Thyroid gland (tissue), 4 donors: ENCODE results near the gene GHITM. TPM values are rescaled to one million over a fixed set of nuclear protein-coding genes. Genes with fewer than 3 reads are reported as not detected.

Experiments
- DNase-seq, 2 donors: peaks; one replicate each; pipeline ENCODE4 v3.0.0-alpha.2; 2019
- H3K27ac ChIP-seq, 3 donors: fragments of 200-600 bp; sonication (generic); 1 replicate in 2 of 3; 2 replicates in 1 of 3; pipeline ENCODE4 v1.5.1; 2016 to 2019; ENCODE audit warnings: mild to moderate bottlenecking in 1 of 3, moderate library complexity in 1 of 3
- H3K27me3 ChIP-seq: fragments of 200-600 bp; sonication (generic); one replicate; pipeline ENCODE4 v1.5.1; 2019
- H3K36me3 ChIP-seq, 2 donors: fragments of 200-600 bp; sonication (generic); one replicate each; pipeline ENCODE4 v1.5.1; 2016 to 2019
- H3K4me1 ChIP-seq, 2 donors: fragments of 200-600 bp; sonication (generic); one replicate each; pipeline ENCODE4 v1.5.1; 2017 to 2019
- H3K4me3 ChIP-seq, 3 donors: fragments of 200-600 bp; sonication (generic); replicated peaks in 1 of 3; 1 replicate in 2 of 3; 2 replicates in 1 of 3; pipeline ENCODE4 v1.5.1; 2016; ENCODE audit warnings: mild to moderate bottlenecking in 1 of 3
- H3K9me3 ChIP-seq: fragments of 200-600 bp; sonication (generic); one replicate; pipeline ENCODE4 v1.5.1; 2017
- POLR2A ChIP-seq, 2 donors: fragments of 450-650 bp; IDR thresholded peaks; one replicate each; pipeline ENCODE4 v1.6.1; 2017; ENCODE audit warnings: antibody characterized with exemption in 2 of 2, mild to moderate bottlenecking in 2 of 2, moderate library complexity in 1 of 2
- WGBS, 2 donors: methylation state at CpG; one replicate each; pipeline ENCODE4 v1.1.5; 2017; 5-methylcytosine and 5-hydroxymethylcytosine counted together
- intact Hi-C: fragments of 100-400 bp; cut with DNase I; formaldehyde crosslinking; loops from one replicate; pipeline ENCODE4 v1.15.1; 2023
- total RNA-seq, 4 donors: library from RNA; depleted of rRNA; stranded (reverse); fragments of >200 nt; gene quantifications; one replicate each; pipeline ENCODE4 v1.2.3, GENCODE V29; 2016
- TF ChIP-seq, protein P1 (sequence below), 6 experiments: fragments of 200-600 bp in 3 of 6; fragments of 450-650 bp in 3 of 6; sonication (generic) in 3 of 6; IDR thresholded peaks; one replicate each; pipeline ENCODE4 v1.5.1; 2016 to 2019; ENCODE audit warnings: antibody characterized with exemption in 6 of 6, mild to moderate bottlenecking in 2 of 6, inconsistent platforms in 1 of 6, moderate library complexity in 1 of 6

The GHITM gene
- total RNA-seq, 4 donors from 2014 or later, result 165 to 251 (median 202) TPM

DNA sequence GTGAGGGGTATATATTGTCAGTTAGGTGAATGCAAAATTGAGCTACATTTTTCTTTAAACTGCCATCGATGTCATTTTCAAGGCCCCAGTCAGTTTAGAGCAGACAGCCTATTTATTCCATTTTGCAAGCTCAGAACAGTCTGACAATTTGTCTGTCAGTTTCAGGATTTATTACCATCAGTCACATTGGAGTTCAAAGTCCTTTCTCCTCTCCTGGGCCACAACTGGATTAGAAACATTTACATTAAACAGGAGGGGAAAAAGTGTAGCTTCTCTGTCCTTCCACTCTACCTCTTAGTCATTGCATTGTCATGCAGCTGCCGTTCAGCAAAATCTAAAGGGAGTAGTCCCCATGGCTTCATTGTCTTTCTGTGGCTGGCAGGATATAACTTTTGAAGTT lies 3.5 kb upstream of the GHITM start:
- DNase-seq, result no peak
- H3K9me3 ChIP-seq, result no peaks in the 10 kb centered on the region
- no peaks in the 10 kb centered on the region for H3K27me3 ChIP-seq
- H3K4me3 ChIP-seq, result no peak overlapping the region
- H3K4me1 ChIP-seq, result peaks cover 8% of the 10 kb centered on the region in 2 donors
- intact Hi-C loops, result no loop called here
- no peak overlapping the region for H3K27ac ChIP-seq
- no peaks in the 10 kb centered on the region for H3K36me3 ChIP-seq
- no peak for TF ChIP-seq POLR2A (IDR thresholded peaks at IDR 0.05)
- TF ChIP-seq, protein P1, sequence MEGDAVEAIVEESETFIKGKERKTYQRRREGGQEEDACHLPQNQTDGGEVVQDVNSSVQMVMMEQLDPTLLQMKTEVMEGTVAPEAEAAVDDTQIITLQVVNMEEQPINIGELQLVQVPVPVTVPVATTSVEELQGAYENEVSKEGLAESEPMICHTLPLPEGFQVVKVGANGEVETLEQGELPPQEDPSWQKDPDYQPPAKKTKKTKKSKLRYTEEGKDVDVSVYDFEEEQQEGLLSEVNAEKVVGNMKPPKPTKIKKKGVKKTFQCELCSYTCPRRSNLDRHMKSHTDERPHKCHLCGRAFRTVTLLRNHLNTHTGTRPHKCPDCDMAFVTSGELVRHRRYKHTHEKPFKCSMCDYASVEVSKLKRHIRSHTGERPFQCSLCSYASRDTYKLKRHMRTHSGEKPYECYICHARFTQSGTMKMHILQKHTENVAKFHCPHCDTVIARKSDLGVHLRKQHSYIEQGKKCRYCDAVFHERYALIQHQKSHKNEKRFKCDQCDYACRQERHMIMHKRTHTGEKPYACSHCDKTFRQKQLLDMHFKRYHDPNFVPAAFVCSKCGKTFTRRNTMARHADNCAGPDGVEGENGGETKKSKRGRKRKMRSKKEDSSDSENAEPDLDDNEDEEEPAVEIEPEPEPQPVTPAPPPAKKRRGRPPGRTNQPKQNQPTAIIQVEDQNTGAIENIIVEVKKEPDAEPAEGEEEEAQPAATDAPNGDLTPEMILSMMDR (IDR thresholded peaks at IDR 0.05), result no peak
- 58 to 80% methylated on average over 2 of the region's 2 CpGs for WGBS, 2 donors

DNA sequence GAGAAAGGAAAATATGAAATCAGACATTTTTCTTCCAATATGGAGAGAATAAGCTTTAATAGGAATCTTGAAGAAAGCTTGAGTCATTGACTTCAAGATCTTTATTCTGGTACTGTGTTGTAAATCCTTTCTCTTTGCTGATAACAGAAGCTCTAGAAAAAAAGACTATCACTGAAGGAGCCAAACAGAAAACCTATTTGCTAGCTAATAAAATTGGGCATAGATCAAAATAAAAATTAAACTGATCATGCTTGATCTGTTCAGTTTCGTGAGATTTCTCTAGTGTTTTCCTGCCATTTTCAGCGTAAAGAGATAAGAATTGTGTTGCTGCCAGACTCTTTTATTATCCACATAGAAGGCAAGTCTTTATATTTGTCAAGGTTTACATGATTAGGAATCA lies 1.5 kb upstream of the GHITM start:
- no peaks in the 10 kb centered on the region for H3K27me3 ChIP-seq
- TF ChIP-seq, protein P1 (IDR thresholded peaks at IDR 0.05), result no peak
- no peak for TF ChIP-seq POLR2A (IDR thresholded peaks at IDR 0.05)
- 86 to 90% methylated on average over 2 of the region's 2 CpGs for WGBS, 2 donors
- no peaks in the 10 kb centered on the region for H3K9me3 ChIP-seq
- intact Hi-C loops, result no loop called here
- peaks cover 13 to 17% of the 10 kb centered on the region in 2 donors for H3K4me1 ChIP-seq
- DNase-seq, result no peak
- no peak overlapping the region for H3K27ac ChIP-seq
- no peak overlapping the region for H3K4me3 ChIP-seq
- H3K36me3 ChIP-seq, result peaks cover 5 to 6% of the 10 kb centered on the region in 2 donors

DNA sequence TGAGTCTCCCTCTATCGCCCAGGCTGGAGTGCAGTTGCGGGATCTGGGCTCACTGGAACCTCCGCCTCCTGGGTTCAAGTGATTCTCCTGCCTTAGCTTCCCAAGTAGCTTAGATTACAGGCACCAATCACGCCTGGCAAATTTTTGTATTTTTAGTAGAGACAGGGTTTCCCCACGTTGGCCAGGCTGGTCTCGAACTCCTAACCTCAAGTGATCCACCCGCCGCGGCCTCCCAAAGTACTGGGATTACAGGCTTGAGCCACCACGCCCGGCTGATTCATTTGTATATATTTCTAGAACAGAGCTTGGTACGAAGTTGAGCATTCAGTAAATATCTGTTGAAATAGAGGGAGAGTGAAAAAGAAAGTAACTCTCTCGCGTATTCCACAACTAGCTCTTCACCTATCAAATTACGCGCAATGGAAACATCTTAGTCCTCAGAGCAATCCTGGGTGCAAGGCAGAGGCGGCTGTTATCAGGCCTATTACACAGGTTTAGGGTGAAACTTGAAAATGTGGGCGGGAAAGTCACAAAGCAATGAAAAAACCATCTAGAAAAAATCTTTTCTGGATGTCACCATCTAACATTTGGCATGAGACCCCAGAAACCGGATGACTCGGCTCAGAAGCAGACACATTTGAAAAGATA lies 707 bp upstream of the GHITM start:
- H3K4me3 ChIP-seq, result peak overlapping the region in 2 of 3 donors; percentile 6 to 96
- peak overlapping the region; percentile 38 to 93 (median 91) for H3K27ac ChIP-seq
- intact Hi-C loops, result no loop called here
- H3K36me3 ChIP-seq, result peaks cover 13 to 14% of the 10 kb centered on the region in 2 donors
- TF ChIP-seq, protein P1 (IDR thresholded peaks at IDR 0.05), result no peak
- TF ChIP-seq POLR2A (IDR thresholded peaks at IDR 0.05), result no peak
- 76 to 78% methylated on average over 20 of the region's 20 CpGs for WGBS, 2 donors
- H3K4me1 ChIP-seq, result peaks cover 13 to 17% of the 10 kb centered on the region in 2 donors
- no peaks in the 10 kb centered on the region for H3K9me3 ChIP-seq
- no peaks in the 10 kb centered on the region for H3K27me3 ChIP-seq
- peak; percentile 7 to 27 for DNase-seq

DNA sequence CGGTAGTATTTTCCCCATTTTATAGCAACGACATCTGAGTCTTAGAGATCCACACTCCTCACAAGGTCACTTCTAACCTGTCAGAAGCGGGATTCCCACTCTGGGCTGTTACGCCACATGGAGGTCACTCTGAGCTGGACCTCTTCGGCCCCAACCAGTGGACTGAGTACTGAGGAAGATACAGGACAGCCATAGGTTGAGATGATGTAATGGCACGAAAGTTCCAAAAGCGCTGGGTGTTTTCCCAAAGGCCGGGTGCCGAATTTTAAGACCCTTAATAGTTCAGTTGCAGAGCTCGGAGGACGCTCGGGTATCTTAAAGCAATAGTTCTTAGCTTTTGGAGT lies 699 bp downstream of the GHITM start:
- Histone ChIP-seq H3K4me1 (peaks cover 13 to 17% of the 10 kb centered on the region in 2 donors), H3K27ac (peak overlapping the region in 2 of 3 donors; percentile 91 to 93), H3K9me3 (no peaks in the 10 kb centered on the region), H3K36me3 (peaks cover 27 to 28% of the 10 kb centered on the region in 2 donors), H3K4me3 (peak overlapping the region; percentile 53 to 96 (median 91)), H3K27me3 (no peaks in the 10 kb centered on the region)
- peak; percentile 7 to 8 for DNase-seq
- WGBS, 2 donors, result 12 to 14% methylated on average over 8 to 12 of the region's 12 CpGs
- intact Hi-C loops, result no loop called here
- TF ChIP-seq POLR2A (IDR thresholded peaks at IDR 0.05), result no peak
- TF ChIP-seq, protein P1 (IDR thresholded peaks at IDR 0.05), result no peak

DNA sequence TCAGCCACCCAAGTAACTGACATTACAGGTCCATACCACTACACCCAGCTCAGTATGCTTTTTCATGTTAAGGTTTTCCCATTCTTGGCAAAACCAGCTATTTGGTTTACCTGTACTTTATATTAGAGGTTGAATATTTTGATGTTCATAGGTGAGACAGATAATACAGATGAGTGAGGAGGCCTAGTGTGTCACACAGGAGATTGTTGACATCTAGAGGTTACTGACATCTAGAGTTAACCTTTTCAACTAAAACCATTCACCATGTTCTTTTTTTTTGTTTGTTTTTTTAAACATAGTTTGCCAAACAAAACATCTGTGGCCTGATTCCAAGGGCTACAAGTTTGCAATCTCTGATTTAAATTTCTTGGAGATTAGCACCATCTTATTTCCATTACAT lies 8.0 kb downstream of the GHITM start:
- Histone ChIP-seq H3K9me3 (no peaks in the 10 kb centered on the region), H3K27me3 (no peaks in the 10 kb centered on the region), H3K27ac (no peak overlapping the region), H3K4me3 (no peak overlapping the region), H3K36me3 (peaks cover 80 to 94% of the 10 kb centered on the region in 2 donors), H3K4me1 (no peaks in the 10 kb centered on the region)
- intact Hi-C loops, result loop anchor here (5.0 kb wide), 1 partner anchor 60 kb away; no protein-coding TSS in a partner anchor
- TF ChIP-seq, protein P1 (IDR thresholded peaks at IDR 0.05), result no peak
- no peak for TF ChIP-seq POLR2A (IDR thresholded peaks at IDR 0.05)
- DNase-seq, result no peak
